HG03159 (cell line): ENCODE measurements around the gene LILRB2.
"Not testable (repeated sequence)": the region's sequence is repeated elsewhere in the genome, so short reads cannot be mapped to it uniquely, and the experiment has no call there.

ENCODE experiments used
- ATAC-seq: cut with Tn5 transposase; IDR thresholded peaks from one replicate; pipeline ENCODE4 v1.9.1; 2021; ENCODE audit warnings: mild to moderate bottlenecking, moderate library complexity; ENCODE audit not compliant: unreplicated experiment

Gene LILRB2

GRCh38 chr19:54275951-54276350, 5.0 kb downstream of the LILRB2 start:
- no peak for ATAC-seq

GRCh38 chr19:54274516-54274915, 6.4 kb downstream of the LILRB2 start:
- not testable (repeated sequence) for ATAC-seq

- ATAC-seq = no peak
These were observed 7.1 kb downstream of the LILRB2 start for GRCh38 chr19:54273821-54274220.

GRCh38 chr19:54272181-54272580, 8.7 kb downstream of the LILRB2 start:
- not testable (repeated sequence) for ATAC-seq

GRCh38 chr19:54271587-54271986, 9.3 kb downstream of the LILRB2 start:
- not testable (repeated sequence) for ATAC-seq

- ATAC-seq = no peak
These were observed 9.8 kb downstream of the LILRB2 start for GRCh38 chr19:54271106-54271505.

GRCh38 chr19:54268936-54269335, 12.0 kb downstream of the LILRB2 start:
- ATAC-seq = no peak

- ATAC-seq = no peak
These were observed 14.8 kb downstream of the LILRB2 start for GRCh38 chr19:54266133-54266532.

GRCh38 chr19:54262470-54262869, 18.4 kb downstream of the LILRB2 start:
- ATAC-seq = no peak

- ATAC-seq = no peak
These were observed 18.8 kb downstream of the LILRB2 start for GRCh38 chr19:54262066-54262465.

GRCh38 chr19:54257116-54257480, 23.8 kb downstream of the LILRB2 start, which contains the start of gene LILRB5:
Gene LILRB5 (minus strand): TSS chr19:54257273. CDS start chr19:54257193, 80 bp downstream.
- ATAC-seq = no peak

- ATAC-seq = no peak
These were observed 24.4 kb downstream of the LILRB2 start for GRCh38 chr19:54256250-54257115.

- ATAC-seq = no peak
These were observed 25.7 kb downstream of the LILRB2 start for GRCh38 chr19:54255105-54255775.

GRCh38 chr19:54254195-54254906, 26.6 kb downstream of the LILRB2 start:
- no peak for ATAC-seq

- ATAC-seq = no peak
These were observed 27.3 kb downstream of the LILRB2 start for GRCh38 chr19:54253331-54254194.

GRCh38 chr19:54252845-54253244, 28.1 kb downstream of the LILRB2 start:
- ATAC-seq = no peak

- no peak for ATAC-seq
These were observed 28.7 kb downstream of the LILRB2 start for GRCh38 chr19:54252243-54252642.

GRCh38 chr19:54248016-54248601, 32.8 kb downstream of the LILRB2 start:
- no peak for ATAC-seq

GRCh38 chr19:54247106-54247930, 33.6 kb downstream of the LILRB2 start:
- ATAC-seq = no peak
